ENCODE measurements around the gene SPATS1.

- TF ChIP-seq, protein P1, sequence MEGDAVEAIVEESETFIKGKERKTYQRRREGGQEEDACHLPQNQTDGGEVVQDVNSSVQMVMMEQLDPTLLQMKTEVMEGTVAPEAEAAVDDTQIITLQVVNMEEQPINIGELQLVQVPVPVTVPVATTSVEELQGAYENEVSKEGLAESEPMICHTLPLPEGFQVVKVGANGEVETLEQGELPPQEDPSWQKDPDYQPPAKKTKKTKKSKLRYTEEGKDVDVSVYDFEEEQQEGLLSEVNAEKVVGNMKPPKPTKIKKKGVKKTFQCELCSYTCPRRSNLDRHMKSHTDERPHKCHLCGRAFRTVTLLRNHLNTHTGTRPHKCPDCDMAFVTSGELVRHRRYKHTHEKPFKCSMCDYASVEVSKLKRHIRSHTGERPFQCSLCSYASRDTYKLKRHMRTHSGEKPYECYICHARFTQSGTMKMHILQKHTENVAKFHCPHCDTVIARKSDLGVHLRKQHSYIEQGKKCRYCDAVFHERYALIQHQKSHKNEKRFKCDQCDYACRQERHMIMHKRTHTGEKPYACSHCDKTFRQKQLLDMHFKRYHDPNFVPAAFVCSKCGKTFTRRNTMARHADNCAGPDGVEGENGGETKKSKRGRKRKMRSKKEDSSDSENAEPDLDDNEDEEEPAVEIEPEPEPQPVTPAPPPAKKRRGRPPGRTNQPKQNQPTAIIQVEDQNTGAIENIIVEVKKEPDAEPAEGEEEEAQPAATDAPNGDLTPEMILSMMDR (IDR thresholded peaks at IDR 0.05), result no peak
- no peak for TF ChIP-seq POLR2A (IDR thresholded peaks at IDR 0.05)
- no peak for TF ChIP-seq EP300 (IDR thresholded peaks at IDR 0.05)
These were observed 9.9 kb upstream of the SPATS1 start for GRCh38 chr6:44332585-44332984.

Measured in tibial nerve (tissue), 4 donors.